CD4-positive, alpha-beta T cell treated with Interleukin-17A for 1 hour (primary cell): ENCODE results near the gene ARL4A.
A peak's percentile ranks its signal among the peaks of the same experiment; 100 is the strongest.

ENCODE experiments used
- DNase-seq: peaks from one replicate; pipeline ENCODE4 v3.0.0-alpha.2; 2020

Gene ARL4A

DNA sequence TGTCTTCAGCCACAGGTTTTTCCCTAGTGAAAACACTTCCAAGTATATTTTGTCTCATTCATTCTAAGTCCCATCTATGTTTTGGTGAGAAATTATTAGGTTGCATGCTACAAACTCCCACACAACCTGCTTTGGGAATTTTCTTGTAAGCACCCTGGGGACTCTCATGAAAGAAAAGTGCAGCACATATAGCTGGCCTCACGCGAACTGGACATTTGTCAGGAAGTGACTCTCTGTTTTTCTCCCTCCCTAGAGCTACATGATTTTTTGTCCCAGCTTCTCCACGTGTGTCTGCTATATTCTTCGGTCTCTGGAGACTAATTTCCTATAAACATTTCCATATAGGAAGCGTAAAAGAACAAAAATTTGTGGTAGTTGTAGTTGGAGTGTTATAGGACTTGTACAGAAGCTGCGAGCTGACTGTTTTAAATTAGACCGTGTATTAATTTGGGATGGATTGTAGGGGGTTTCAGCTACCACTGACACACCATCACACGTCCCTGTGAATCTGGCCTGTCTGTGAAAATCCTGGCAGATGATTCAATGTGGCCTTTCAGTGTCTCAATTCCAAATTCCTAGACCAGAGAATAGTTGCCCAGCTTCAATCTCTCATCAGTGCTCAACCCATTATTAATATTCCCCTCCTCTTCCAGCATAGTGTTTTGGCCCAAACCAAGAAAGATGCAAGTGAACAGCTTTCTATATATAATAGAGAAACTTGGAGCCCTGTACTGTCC is 40.2 kb downstream of the ARL4A start:
- DNase-seq: no peak

DNA sequence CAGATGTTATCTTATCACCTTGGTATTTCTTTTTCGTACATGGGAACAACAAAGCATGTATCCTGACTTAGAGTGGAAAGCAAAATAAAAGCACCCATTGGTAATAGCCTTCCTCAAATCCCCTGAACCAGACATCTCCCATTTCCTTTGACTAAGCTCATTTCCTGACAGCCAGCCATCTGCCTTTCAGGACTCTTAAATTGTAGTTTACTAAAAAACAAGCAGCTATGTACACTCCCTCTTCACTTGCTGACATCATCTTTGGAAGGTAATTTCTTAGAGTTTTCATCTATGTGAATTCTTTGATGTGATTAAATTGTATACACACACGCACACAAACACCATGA is 40.7 kb downstream of the ARL4A start:
- DNase-seq: no peak

DNA sequence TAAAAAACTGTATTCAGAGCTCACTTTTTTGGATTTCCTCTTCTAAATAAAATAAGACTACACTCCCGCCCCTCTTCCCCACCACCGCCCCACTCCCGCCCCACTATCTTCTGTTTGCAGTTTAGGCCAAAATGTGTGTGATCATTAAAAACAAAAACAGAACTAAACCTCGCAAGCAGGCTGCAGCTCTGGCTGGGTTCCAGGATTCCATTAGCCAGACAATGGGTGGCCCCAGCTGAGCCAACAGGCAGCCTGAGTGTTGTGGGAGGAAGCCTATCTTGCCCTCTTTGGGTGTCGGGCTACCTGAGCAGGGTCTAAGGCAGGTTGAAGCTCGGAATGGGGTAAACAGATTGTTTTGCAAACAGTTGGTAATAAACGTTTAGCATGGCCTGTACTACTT is 41.7 kb downstream of the ARL4A start:
- DNase-seq: no peak

DNA sequence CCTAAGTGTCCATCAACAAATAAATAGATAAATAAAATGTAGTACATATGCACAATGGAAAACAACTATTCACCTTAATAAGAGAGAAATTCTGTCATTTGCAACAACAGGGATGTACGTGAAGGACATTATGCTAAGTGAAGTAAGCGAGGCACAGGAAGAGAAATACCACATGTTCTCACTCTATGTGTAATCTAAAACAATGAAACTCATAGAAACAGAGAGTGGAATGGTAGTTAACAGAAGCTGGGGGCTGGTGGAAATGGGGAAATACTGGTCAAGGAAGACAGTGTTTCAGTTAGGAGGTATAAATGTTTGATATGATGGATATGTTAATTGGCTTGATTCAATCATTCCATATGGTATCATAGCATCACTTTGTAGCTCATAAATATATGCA is 43.1 kb downstream of the ARL4A start:
- DNase-seq: no peak

DNA sequence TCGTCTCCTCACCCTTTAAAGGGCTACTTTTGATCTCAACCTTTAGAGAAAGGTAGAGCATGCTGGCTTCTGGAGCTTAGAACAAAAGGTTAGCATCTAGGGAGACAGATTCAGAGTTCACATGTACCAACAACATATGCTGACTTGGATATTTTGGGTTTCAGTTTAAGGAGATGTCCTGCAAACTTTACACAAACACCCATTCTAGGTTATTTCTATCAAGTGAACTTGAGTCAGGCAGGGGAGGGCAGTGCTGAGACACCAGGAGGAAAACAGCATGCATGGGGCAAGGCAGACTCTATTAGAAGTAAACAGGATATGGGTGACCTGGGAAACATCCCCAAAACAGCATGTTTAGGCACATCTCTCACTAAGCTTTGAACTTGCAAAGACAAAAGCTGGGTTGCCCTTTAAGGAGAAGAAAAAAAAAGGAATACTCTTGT is 43.8 kb downstream of the ARL4A start:
- peak; percentile 52 for DNase-seq

DNA sequence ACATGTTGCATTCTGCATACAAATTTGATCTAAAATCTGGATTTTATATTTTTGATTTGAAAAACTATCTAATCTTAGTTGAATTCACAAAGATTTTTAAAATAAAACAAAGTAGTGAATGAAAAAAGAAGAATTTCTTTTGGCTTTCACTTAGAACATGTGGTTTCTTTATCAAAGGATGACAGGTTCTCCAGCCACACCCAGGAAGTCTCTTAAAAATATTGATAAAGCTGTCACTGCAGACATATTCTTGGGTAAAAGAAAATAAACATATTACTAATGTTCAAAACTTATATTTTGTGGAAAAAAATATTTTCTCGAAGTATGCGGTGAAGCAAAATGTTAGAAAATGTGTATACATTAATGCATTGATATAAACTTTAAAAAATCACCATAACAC is 44.3 kb downstream of the ARL4A start:
- peak; percentile 40 for DNase-seq

DNA sequence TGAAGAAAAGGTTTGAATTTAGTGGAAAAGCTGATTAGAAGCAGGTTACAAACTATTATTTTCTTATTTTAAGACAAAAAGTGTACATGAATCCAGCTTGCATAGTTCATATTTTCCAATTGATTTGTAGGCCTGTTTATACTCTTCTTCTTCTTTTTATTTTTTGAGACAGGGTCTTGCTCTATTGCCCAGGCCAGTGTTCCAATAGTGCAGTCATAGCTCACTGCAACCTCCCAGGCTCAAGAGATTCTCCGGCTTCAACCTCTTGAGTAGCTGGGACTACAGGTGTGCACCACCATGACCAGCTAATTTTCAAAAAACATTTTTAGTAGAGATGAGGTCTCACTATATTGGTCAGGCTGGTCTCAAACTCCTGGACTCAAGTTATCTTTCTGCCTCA is 45.0 kb downstream of the ARL4A start:
- DNase-seq: no peak

DNA sequence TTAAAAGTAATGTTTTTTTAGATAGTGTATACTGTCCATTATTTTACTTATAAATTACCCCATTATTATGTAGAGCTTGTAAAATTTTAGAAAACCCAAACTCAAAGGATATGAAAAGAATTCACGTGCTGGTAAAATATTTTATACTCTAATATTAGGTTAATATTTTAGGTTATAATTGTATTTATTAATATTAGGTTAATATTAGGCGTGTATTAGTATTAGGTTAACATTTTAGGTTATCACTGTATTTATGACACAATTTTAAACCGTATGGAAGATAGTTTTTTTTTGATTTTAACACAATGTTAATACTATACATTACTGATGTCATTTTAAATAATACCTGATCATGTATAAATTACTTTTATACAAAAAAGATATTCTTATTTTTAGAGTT is 48.5 kb downstream of the ARL4A start:
- DNase-seq: no peak

DNA sequence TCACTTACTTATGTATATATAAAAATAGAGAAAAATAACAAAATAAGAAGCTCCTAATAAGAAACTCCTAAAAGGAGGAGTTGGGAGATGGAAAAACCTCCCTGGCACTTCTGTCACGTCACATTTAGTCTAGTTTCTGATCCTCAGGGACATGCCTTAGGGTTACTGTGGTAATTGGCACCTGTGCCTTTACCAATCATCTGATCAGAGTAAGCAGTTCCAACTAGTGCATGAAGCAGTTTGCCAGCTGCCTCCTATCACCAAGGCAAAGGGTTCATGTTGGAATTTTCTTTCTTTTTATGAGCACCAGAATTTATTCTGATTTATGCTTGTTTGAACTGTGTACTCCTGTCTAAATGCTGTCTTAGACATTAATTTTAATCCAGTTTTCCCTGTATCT is 49.9 kb downstream of the ARL4A start:
- DNase-seq: no peak

DNA sequence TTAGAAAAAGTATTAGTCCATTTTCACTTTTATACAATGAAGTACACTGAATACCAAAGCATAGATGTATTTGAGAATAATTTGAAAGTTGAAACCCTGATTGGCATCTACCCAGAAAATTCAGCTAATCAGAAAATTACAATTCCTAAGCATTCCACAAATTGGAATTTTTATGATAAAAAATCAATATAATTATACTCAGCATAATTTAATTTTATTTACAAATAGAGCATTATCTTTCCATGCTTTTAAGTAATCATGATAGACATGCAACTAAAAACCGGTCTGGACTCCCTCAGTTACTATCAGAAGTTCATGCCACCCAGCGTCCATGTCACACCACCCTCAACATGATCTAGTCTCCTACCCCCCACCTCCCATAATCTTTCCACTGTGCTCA is 50.4 kb downstream of the ARL4A start:
- no peak for DNase-seq

DNA sequence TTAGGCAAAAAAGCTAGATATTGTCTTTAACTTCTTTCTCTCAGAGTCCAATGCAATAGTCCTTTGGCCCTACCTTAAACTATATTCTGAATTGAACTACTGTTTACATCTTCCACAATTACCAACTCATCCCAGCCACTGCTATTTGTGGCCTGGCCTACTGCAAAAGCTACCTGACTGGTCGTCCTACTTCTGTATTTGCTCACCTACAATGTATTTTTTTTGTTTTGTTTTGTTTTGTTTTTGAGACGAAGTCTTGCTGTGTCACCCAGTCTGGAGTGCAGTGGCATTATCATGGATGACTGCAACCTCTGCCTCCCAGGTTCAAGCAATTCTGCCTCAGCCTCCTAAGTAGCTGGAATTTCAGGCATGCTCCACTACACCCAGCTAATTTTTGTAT is 51.2 kb downstream of the ARL4A start:
- no peak for DNase-seq
